PFSK-1 (cell line): ENCODE data around the gene HOXA6.

Experiments used
- FOXP2 ChIP-seq: optimal IDR thresholded peaks from 2 replicates; pipeline ENCODE3; 2011; ENCODE audit warnings: borderline replicate concordance, control low read depth, inconsistent platforms; ENCODE audit not compliant: insufficient read depth; ENCODE audit errors: extremely low read length, extremely low read depth
- POLR2AphosphoS5 ChIP-seq: IDR thresholded peaks from 2 replicates; pipeline ENCODE4 v1.6.1; 2012; ENCODE audit warnings: low read depth, mild to moderate bottlenecking, control low read depth, low read length, moderate library complexity
- SIN3A ChIP-seq: IDR thresholded peaks from 2 replicates; pipeline ENCODE4 v1.6.1; 2012; ENCODE audit warnings: mild to moderate bottlenecking, low read length, moderate library complexity, borderline replicate concordance; ENCODE audit not compliant: insufficient read depth
- TAF1 ChIP-seq: IDR thresholded peaks from 2 replicates; pipeline ENCODE4 v1.6.1; 2012; ENCODE audit warnings: low read length, control low read depth, borderline replicate concordance; ENCODE audit not compliant: insufficient read depth
- TF ChIP-seq, protein P1 (sequence below), 2 experiments: IDR thresholded peaks; 2 replicates each; pipeline versions ENCODE4 v1.6.1 to v1.8.0; 2011 to 2012; ENCODE audit warnings: low read depth in 2 of 2, low read length in 2 of 2, control low read depth in 1 of 2, inconsistent platforms in 1 of 2, mild to moderate bottlenecking in 1 of 2, moderate library complexity in 1 of 2; ENCODE audit not compliant: insufficient read depth in 1 of 2

The HOXA6 gene

DNA sequence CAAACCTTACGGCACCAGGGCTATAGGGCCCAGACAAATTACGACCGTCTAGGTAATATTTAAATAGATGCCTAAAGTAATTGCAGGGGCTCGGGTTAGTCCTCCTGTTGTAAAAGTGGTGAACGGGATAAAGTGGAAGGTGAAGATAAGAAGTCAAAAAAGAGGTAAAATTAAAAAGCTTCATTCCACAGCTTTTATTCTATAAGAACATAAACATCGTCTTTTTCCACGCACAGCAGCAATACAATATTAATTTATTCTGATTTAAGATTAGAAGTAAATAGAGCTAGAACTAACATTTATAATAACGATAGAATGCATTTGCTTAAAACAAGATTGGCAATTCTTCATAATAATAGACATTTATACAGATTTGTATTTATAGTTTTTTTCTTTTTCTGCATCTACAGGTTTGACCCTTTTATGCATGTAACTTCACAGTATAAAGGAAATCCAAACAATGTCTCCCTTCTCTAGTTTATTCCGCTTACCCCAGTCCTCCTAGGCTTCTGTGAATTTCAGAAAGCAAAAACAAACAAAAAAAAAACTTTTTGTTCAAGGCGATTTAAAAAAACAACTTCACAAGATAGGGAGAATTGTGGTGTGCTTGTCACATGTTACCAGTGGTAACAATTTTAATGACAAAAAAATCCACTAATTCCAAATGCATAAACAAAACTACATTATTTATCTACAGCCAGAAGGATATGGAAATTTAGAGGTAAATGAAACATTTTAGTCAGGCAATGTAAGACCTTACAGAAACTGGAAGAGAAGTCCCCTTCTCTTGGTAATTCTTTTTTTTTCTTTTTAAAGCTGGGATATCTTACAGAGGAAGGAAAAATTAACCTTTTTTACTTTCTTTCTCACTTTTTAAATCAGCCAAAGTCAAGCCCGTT, 23.1 kb upstream of the HOXA6 start:
- no peak for TF ChIP-seq TAF1
- no peak for TF ChIP-seq SIN3A
- no peak for TF ChIP-seq POLR2AphosphoS5
- TF ChIP-seq FOXP2: no peak
- TF ChIP-seq, protein P1, sequence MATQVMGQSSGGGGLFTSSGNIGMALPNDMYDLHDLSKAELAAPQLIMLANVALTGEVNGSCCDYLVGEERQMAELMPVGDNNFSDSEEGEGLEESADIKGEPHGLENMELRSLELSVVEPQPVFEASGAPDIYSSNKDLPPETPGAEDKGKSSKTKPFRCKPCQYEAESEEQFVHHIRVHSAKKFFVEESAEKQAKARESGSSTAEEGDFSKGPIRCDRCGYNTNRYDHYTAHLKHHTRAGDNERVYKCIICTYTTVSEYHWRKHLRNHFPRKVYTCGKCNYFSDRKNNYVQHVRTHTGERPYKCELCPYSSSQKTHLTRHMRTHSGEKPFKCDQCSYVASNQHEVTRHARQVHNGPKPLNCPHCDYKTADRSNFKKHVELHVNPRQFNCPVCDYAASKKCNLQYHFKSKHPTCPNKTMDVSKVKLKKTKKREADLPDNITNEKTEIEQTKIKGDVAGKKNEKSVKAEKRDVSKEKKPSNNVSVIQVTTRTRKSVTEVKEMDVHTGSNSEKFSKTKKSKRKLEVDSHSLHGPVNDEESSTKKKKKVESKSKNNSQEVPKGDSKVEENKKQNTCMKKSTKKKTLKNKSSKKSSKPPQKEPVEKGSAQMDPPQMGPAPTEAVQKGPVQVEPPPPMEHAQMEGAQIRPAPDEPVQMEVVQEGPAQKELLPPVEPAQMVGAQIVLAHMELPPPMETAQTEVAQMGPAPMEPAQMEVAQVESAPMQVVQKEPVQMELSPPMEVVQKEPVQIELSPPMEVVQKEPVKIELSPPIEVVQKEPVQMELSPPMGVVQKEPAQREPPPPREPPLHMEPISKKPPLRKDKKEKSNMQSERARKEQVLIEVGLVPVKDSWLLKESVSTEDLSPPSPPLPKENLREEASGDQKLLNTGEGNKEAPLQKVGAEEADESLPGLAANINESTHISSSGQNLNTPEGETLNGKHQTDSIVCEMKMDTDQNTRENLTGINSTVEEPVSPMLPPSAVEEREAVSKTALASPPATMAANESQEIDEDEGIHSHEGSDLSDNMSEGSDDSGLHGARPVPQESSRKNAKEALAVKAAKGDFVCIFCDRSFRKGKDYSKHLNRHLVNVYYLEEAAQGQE (IDR thresholded peaks at IDR 0.05; ENCODE audit: insufficient read depth in 1 of 2, low read depth in 2 of 2, low read length in 2 of 2): no peak

DNA sequence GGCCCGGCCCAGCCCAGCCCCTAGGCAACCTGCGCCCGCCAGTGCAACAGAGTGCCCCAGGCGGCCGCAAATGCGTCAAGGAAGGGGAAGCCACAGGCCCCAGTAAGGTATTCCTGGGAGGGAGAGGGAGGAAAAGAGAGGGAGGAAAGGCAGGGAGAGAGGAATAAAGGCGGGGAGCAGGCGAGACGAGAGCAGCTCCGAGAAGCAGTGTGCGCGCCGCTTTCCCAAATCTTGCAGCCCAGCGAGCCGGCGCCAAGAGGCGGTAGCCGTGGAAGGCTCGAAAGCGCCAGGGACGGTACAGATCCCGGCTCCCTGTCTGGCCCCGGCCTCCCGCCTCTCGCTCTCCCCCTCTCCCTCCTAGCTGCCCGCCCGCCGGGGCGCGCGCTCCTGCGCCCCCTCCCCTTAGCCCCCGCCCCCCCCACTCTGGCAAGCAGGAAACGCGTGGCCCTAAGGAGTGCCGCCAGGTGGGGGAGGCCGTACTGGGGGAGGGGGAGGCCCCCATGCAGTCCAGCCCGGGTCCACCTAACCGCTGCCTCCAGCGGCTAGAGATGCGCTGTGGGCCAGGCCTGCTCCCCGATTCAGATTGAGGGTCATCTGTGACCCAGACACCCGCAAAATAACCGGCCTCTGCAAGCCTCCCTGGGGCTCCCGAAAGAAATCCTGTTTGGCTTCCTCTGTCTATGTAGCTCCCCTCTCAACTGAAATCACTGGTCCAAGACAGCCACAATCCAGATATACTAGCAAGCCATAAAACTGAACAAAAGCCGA, 22.3 kb upstream of the HOXA6 start:
- TF ChIP-seq TAF1: no peak
- TF ChIP-seq SIN3A: no peak
- TF ChIP-seq, protein P1 (IDR thresholded peaks at IDR 0.05; ENCODE audit: insufficient read depth in 1 of 2, low read depth in 2 of 2, low read length in 2 of 2): no peak
- no peak for TF ChIP-seq POLR2AphosphoS5
- TF ChIP-seq FOXP2: no peak

DNA sequence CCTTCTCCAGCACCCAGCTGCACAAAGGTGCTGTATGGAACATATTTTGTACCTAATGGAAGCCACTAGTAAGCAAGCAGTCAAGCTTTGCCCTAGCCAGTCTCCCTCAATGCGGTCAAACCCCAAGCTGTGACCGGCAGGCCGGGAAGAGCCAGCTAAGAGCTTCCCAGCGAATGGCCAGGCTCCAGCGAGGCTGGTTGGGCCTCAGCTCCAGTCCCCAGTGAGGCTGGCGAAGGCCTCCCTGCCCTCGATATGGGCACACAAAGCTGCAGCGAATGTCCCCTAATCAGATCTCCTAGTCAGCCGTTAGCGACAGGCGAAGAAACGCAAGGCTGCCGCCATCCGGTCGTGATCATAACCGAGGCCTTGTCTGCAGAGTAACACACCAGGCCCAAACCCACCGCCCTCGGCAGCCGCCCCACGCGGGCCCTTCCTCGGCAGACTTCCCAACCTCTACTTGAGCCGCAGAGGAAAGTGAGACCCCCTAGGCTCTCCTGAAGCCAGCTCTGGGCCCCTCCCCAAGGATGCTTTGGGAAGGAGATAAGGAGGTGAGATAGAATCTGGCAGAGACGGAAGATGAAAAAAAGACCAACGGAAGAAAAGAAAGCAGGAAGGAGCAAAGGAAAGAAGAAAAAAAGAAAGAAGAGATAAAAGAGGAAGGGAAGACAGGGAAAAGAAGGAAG, 20.8 kb upstream of the HOXA6 start:
- no peak for TF ChIP-seq TAF1
- no peak for TF ChIP-seq FOXP2
- no peak for TF ChIP-seq SIN3A
- TF ChIP-seq, protein P1 (IDR thresholded peaks at IDR 0.05; ENCODE audit: insufficient read depth in 1 of 2, low read depth in 2 of 2, low read length in 2 of 2): no peak
- no peak for TF ChIP-seq POLR2AphosphoS5

DNA sequence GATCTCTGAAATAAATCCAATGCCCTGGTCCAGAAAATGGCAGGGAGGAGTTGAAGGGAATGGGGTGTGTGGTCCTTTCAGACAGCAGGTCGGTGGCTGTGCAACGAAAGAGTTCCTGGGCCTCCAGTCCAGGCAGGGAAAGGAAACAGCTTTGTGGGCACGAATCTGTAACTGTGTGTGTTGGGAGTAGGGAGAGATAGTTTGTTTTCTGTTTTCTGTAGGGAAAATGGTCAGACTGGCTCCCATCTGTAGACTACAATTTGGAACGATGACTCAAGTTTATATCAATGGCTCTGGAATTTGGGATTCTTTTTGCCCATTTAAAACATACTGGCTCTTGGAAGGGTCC, 20.3 kb upstream of the HOXA6 start:
- TF ChIP-seq FOXP2: no peak
- TF ChIP-seq, protein P1 (IDR thresholded peaks at IDR 0.05; ENCODE audit: insufficient read depth in 1 of 2, low read depth in 2 of 2, low read length in 2 of 2): no peak
- no peak for TF ChIP-seq TAF1
- no peak for TF ChIP-seq POLR2AphosphoS5
- no peak for TF ChIP-seq SIN3A
